ENCODE measurements around the gene FHOD1. TPM values are rescaled to one million over a fixed set of nuclear protein-coding genes. Genes with fewer than 3 reads are reported as not detected.

FHOD1 gene
- total RNA-seq, 1 experiment from 2014 or later: 33.1 TPM

DNA sequence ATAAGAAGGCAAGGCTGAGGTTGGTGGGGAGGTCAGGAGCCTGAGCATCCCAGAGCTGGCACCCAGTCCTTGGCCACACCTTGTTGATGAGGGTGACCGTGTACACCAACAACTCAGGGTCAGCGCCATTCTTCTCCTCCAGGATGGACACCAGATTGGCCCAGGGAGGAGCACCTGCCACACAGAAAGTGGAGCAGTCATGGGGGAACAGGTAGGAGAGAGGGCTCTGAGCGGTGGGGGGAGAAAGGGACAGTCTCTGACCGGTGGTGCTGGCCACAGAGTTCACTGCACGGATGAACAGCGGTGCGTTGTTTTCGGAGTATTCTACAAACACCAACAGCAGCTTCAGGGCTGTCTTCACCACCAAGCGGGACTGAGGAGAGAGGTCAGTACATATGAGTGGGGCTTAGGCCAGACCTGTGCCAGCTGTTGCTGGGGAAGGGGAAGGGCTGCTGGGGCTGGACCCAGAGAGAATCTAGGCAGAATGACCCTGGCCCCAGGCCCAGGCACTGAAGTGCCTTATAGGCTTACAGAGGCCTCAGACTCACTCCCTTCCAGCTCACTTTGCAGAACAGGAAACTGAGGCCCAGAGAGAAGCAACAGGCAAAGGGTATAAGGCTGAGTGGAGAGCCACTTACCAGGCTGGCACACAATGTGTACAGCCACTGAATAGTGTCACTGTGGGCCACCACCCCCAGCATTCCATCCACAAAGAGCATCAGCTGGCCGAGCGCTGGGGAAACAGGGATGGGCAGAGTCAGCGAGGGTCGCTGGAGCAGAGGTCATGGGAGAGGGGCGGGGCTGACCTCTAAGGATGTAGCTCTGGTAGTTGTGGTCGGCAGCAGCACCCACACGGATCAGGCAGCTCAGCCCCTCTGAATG is 9.6 kb downstream of the FHOD1 start:
- H3K36me3 ChIP-seq (ENCODE audit: insufficient read depth, low read length): peaks cover 9% of the 10 kb centered on the region; the same call in 1 of the 2 replicates
- H3K4me2 ChIP-seq (ENCODE audit: low read depth, low read length, poor library complexity, severe bottlenecking): no peak overlapping the region
- no peak overlapping the region for H3K27ac ChIP-seq (ENCODE audit: low read length)
- no peak overlapping the region for H2AFZ ChIP-seq (ENCODE audit: low read length)
- no peaks in the 10 kb centered on the region for H3K9me2 ChIP-seq (replicated peaks; ENCODE audit: insufficient read depth, low read length)
- H4K20me1 ChIP-seq (ENCODE audit: insufficient read depth, low read depth, low read length): peaks cover 10% of the 10 kb centered on the region; the same call in 1 of the 2 replicates
- H3K27me3 ChIP-seq (ENCODE audit: low read length): no peaks in the 10 kb centered on the region
- no peak for DNase-seq
- H3K4me3 ChIP-seq (ENCODE audit: low read length): no peak overlapping the region
- H3K9ac ChIP-seq (ENCODE audit: low read length): no peak overlapping the region
- H3K9me3 ChIP-seq (ENCODE audit: low read length): no peaks in the 10 kb centered on the region
- H3K79me2 ChIP-seq (ENCODE audit: low read length): peaks cover 10% of the 10 kb centered on the region
- peaks cover 6% of the 10 kb centered on the region for H3K4me1 ChIP-seq (ENCODE audit: low read length)

DNA sequence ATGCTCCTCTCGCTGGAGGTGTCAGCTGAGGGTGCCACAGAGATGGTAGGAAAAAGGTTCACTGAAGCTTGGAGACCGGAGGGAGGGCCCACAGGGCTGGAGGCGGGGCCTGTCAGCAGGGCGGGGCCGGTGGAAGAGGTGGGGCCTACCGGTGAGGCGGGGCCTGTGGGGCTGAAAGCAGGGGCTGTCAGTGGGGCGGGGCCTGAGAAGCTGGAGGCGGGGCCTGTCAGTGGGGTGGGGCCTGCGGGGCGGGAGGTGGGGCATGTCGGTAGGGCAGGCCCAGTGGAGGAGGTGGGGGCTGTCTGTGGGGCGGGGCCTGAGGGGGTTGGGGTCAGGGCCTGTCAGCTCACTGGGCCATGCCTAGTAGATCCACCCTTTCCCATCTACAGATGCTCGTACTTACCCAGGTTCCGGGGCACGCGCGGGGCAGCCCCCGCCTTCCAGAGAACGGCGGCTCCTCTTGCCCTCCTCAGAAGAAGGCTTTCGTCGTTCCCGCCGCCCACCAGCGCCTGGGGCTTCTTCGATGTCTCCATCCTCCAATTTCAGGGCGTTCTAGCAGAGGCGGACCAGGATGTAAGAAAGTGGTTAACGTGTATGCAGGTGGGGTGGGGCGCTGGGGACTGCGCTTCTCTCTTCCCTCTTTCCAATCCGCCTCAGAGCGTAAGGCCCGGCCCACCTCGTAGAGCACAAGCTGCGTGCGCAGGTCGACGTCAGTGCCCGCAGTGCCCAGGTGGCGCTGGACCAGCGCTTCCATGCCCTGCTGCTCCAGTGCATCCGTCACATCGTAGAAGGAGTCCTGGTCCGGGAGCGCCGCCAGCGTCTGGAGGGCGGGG is 10.5 kb downstream of the FHOD1 start:
- peaks cover 6% of the 10 kb centered on the region for H3K4me1 ChIP-seq (ENCODE audit: low read length)
- H3K27me3 ChIP-seq (ENCODE audit: low read length): no peaks in the 10 kb centered on the region
- peaks cover 3% of the 10 kb centered on the region; the same call in 1 of the 2 replicates for H3K79me2 ChIP-seq (ENCODE audit: low read length)
- peaks cover 10% of the 10 kb centered on the region; the same call in 1 of the 2 replicates for H3K36me3 ChIP-seq (ENCODE audit: insufficient read depth, low read length)
- no peak overlapping the region for H3K27ac ChIP-seq (ENCODE audit: low read length)
- no peak overlapping the region for H3K4me3 ChIP-seq (ENCODE audit: low read length)
- no peaks in the 10 kb centered on the region for H3K9me2 ChIP-seq (replicated peaks; ENCODE audit: insufficient read depth, low read length)
- H3K9me3 ChIP-seq (ENCODE audit: low read length): no peaks in the 10 kb centered on the region
- H2AFZ ChIP-seq (ENCODE audit: low read length): no peak overlapping the region
- H3K4me2 ChIP-seq (ENCODE audit: low read depth, low read length, poor library complexity, severe bottlenecking): no peak overlapping the region
- no peak overlapping the region for H3K9ac ChIP-seq (ENCODE audit: low read length)
- H4K20me1 ChIP-seq (ENCODE audit: insufficient read depth, low read depth, low read length): peaks cover 10% of the 10 kb centered on the region; the same call in 1 of the 2 replicates
- peak; percentile 94 for DNase-seq

DNA sequence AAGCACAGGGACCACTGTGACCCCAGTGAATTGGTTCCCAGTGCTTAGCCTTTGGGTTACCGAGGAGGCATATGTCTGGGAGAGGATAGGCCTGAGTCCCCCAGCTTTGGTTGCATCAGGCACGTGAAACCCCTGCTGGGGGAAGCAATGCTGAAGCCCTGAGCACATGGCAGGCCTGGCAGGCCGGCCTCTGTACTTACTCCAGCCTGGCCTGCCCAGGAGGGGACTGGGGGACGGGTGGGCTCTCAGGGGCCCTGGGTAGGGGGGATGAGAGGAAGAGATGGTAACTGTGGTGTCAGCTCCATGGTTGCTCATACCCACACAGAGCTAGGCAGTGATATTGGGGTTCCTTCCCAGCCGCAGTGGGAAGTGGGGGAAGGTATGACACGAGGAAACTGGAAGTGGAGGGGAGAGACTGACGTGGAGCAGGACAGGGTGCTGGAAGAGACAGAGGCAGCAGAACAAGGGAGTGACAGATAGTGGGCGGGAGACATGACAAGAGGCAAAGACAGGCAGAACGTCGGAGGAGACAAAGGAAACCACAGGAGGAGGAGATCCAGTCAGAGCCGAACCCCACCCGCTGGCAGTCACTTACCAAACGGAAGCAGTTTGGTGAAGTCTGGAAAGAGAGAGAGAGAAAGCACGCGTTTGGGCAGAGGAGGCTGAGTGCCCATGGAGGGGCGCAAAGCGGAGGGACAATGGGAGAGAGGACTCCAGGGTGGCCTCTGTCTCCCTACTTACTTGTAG is 11.3 kb downstream of the FHOD1 start:
- no peaks in the 10 kb centered on the region for H3K27me3 ChIP-seq (ENCODE audit: low read length)
- H3K9me3 ChIP-seq (ENCODE audit: low read length): no peaks in the 10 kb centered on the region
- peaks cover 10% of the 10 kb centered on the region; the same call in 1 of the 2 replicates for H4K20me1 ChIP-seq (ENCODE audit: insufficient read depth, low read depth, low read length)
- DNase-seq: no peak
- no peaks in the 10 kb centered on the region for H3K79me2 ChIP-seq (ENCODE audit: low read length)
- H3K4me2 ChIP-seq (ENCODE audit: low read depth, low read length, poor library complexity, severe bottlenecking): no peak overlapping the region
- H3K4me3 ChIP-seq (ENCODE audit: low read length): no peak overlapping the region
- H3K36me3 ChIP-seq (ENCODE audit: insufficient read depth, low read length): peaks cover 15% of the 10 kb centered on the region; the same call in 1 of the 2 replicates
- no peak overlapping the region for H3K9ac ChIP-seq (ENCODE audit: low read length)
- H3K9me2 ChIP-seq (replicated peaks; ENCODE audit: insufficient read depth, low read length): no peaks in the 10 kb centered on the region
- no peak overlapping the region for H2AFZ ChIP-seq (ENCODE audit: low read length)
- H3K4me1 ChIP-seq (ENCODE audit: low read length): no peaks in the 10 kb centered on the region
- H3K27ac ChIP-seq (ENCODE audit: low read length): no peak overlapping the region

DNA sequence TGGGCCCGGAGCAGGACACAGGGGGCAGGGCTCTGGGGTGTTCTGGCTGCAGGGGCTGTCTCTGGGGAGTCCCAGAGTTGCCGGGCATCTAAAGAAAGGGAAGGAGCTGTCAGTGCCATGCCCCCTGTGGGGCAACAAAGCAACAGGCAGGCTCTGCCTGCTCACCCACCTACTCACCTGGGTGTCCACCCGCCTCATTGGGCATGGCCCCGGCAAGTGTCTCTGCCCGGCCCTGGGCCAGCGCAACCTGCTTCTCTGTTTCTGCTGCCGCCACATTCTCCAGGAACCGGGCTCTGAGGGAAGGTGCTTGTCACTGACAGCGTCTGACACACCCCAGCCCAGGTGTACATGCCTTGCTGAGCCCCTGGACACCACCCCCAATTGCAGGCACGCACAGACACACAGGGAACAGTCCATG is 13.1 kb downstream of the FHOD1 start:
- H4K20me1 ChIP-seq (ENCODE audit: insufficient read depth, low read depth, low read length): peaks cover 6% of the 10 kb centered on the region; the same call in 1 of the 2 replicates
- no peak overlapping the region for H3K27ac ChIP-seq (ENCODE audit: low read length)
- no peak overlapping the region for H3K4me2 ChIP-seq (ENCODE audit: low read depth, low read length, poor library complexity, severe bottlenecking)
- H3K9me3 ChIP-seq (ENCODE audit: low read length): no peaks in the 10 kb centered on the region
- no peak overlapping the region for H2AFZ ChIP-seq (ENCODE audit: low read length)
- H3K36me3 ChIP-seq (ENCODE audit: insufficient read depth, low read length): peaks cover 18% of the 10 kb centered on the region
- H3K9ac ChIP-seq (ENCODE audit: low read length): no peak overlapping the region
- no peaks in the 10 kb centered on the region for H3K4me1 ChIP-seq (ENCODE audit: low read length)
- H3K27me3 ChIP-seq (ENCODE audit: low read length): no peaks in the 10 kb centered on the region
- 0 out of 2 replicates have a peak, but pooled peaks cover under 1% of the 10 kb centered on the region for H3K79me2 ChIP-seq (ENCODE audit: low read length)
- DNase-seq: no peak
- no peak overlapping the region for H3K4me3 ChIP-seq (ENCODE audit: low read length)
- H3K9me2 ChIP-seq (replicated peaks; ENCODE audit: insufficient read depth, low read length): no peaks in the 10 kb centered on the region

DNA sequence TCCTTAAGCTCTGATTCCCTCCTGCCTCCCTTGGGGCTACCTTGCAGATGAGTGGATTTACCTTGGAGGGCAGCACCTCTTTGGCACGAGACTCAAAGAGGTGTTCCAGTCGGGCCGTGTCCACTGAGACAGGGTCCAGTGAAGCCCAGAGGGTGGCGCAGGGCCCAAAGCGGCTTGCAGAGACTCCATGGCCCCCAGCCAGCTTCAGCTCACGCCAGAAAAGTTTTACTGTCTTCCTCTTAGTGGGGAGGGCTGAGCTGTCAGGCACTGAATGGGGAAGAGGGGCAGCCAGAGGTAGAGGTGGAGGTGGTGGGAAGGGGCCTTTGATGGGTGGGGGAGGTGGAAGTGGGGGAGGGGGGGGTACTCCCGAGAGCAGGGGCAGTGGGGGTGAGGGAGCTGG is 13.7 kb downstream of the FHOD1 start:
- Histone ChIP-seq H3K4me2 (ENCODE audit: low read depth, low read length, poor library complexity, severe bottlenecking) (no peak overlapping the region), H3K9me2 (replicated peaks; ENCODE audit: insufficient read depth, low read length) (no peaks in the 10 kb centered on the region), H2AFZ (ENCODE audit: low read length) (no peak overlapping the region), H4K20me1 (ENCODE audit: insufficient read depth, low read depth, low read length) (peaks cover 6% of the 10 kb centered on the region; the same call in 1 of the 2 replicates), H3K36me3 (ENCODE audit: insufficient read depth, low read length) (peaks cover 24% of the 10 kb centered on the region), H3K79me2 (ENCODE audit: low read length) (peaks cover 6% of the 10 kb centered on the region), H3K27ac (ENCODE audit: low read length) (no peak overlapping the region), H3K4me3 (ENCODE audit: low read length) (no peak overlapping the region), H3K9ac (ENCODE audit: low read length) (no peak overlapping the region), H3K4me1 (ENCODE audit: low read length) (no peaks in the 10 kb centered on the region), H3K9me3 (ENCODE audit: low read length) (no peaks in the 10 kb centered on the region), H3K27me3 (ENCODE audit: low read length) (no peaks in the 10 kb centered on the region)
- DNase-seq: no peak

DNA sequence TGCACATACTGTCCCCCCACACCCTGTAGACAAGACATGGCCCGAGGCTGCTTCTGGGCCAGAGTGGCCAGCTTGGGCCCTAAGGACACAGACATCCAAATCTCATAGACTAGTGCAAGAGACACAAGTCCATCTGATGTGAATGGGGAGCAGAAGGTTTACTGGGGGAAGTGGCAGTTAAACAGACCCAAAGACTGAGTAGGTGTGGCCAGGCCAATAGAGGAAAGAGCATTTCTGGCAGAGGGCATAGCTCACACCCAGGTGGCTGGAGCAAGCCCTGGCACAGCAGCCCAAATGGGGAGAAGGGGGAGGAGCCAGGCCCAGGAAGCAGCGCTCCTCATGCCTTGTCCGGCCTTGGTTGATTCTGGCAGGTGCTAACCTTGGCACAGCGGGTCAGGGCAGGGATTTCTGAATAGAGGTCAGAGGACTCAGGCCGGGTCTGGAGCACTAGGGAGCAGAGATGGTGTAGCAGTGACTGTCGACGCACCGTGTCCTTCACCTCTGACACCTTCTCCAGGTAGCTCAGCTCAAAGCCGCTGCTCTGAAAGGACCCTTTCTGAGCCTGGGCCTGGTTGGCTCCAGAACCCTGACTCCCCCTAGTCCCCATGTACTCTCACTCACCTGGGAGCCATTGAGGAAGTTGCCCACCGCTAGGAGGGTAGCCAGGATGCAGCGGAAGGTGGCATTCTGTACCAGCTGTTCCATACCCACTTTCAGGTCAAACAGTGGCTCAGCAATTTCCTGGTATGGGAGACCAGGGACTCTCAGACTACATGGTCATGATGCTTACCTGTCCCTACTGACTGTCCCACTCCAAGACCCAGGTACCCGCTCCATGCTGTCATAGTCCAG is 16.2 kb downstream of the FHOD1 start:
- H3K79me2 ChIP-seq (ENCODE audit: low read length): peaks cover 27% of the 10 kb centered on the region
- H2AFZ ChIP-seq (ENCODE audit: low read length): no peak overlapping the region
- no peaks in the 10 kb centered on the region for H3K9me3 ChIP-seq (ENCODE audit: low read length)
- H3K9me2 ChIP-seq (replicated peaks; ENCODE audit: insufficient read depth, low read length): no peaks in the 10 kb centered on the region
- H3K27me3 ChIP-seq (ENCODE audit: low read length): no peaks in the 10 kb centered on the region
- H3K27ac ChIP-seq (ENCODE audit: low read length): no peak overlapping the region
- H3K4me2 ChIP-seq (ENCODE audit: low read depth, low read length, poor library complexity, severe bottlenecking): no peak overlapping the region
- H3K4me1 ChIP-seq (ENCODE audit: low read length): peaks cover 14% of the 10 kb centered on the region
- H4K20me1 ChIP-seq (ENCODE audit: insufficient read depth, low read depth, low read length): peaks cover 12% of the 10 kb centered on the region; the same call in 1 of the 2 replicates
- DNase-seq: no peak
- peaks cover 15% of the 10 kb centered on the region; the same call in 1 of the 2 replicates for H3K36me3 ChIP-seq (ENCODE audit: insufficient read depth, low read length)
- no peak overlapping the region for H3K9ac ChIP-seq (ENCODE audit: low read length)
- no peak overlapping the region for H3K4me3 ChIP-seq (ENCODE audit: low read length)
